Glutamatergic neuron (in vitro differentiated cells): Measurements from ENCODE around the gene EML6. TPM values are rescaled to one million over a fixed set of nuclear protein-coding genes. Genes with fewer than 3 reads are reported as not detected.

Source experiments
- DNase-seq: peaks from one replicate; pipeline ENCODE4 v3.0.0; 2022
- H3K27ac Mint-ChIP-seq: one replicate; pipeline ENCODE4 v1.8.0; 2020; ENCODE audit warnings: mild to moderate bottlenecking, mixed read lengths, inconsistent platforms; ENCODE audit not compliant: unreplicated experiment
- H3K27me3 Mint-ChIP-seq: one replicate; pipeline ENCODE4 v1.8.0; 2020; ENCODE audit warnings: mild to moderate bottlenecking, moderate library complexity, mixed read lengths, inconsistent platforms; ENCODE audit not compliant: unreplicated experiment
- H3K36me3 Mint-ChIP-seq: one replicate; pipeline ENCODE4 v1.8.0; 2020; ENCODE audit warnings: mild to moderate bottlenecking, mixed read lengths, inconsistent platforms; ENCODE audit not compliant: unreplicated experiment
- H3K4me1 Mint-ChIP-seq: one replicate; pipeline ENCODE4 v1.8.0; 2020; ENCODE audit warnings: mild to moderate bottlenecking, low read depth, mixed read lengths, inconsistent platforms; ENCODE audit not compliant: unreplicated experiment
- H3K4me3 Mint-ChIP-seq: one replicate; pipeline ENCODE4 v1.8.0; 2020; ENCODE audit warnings: mild to moderate bottlenecking, mixed read lengths, inconsistent platforms; ENCODE audit not compliant: unreplicated experiment
- H3K9me3 Mint-ChIP-seq: one replicate; pipeline ENCODE4 v1.8.0; 2020; ENCODE audit warnings: mild to moderate bottlenecking, moderate library complexity, mixed read lengths, inconsistent platforms; ENCODE audit not compliant: unreplicated experiment
- CTCF ChIP-seq: fragments of 200-600 bp; sonication (generic); IDR thresholded peaks from one replicate; pipeline ENCODE4 v1.5.0; 2021; ENCODE audit not compliant: partially characterized antibody, unreplicated experiment
- total RNA-seq: library from RNA; stranded (reverse); fragmentation: NEBNext Ultra II Directional; extraction: Animal tissue kit (Norgen Biotek cat#: 25700); gene quantifications from one replicate; pipeline ENCODE4 v1.2.1, GENCODE V29; 2021; ENCODE audit not compliant: unreplicated experiment

Gene EML6
- total RNA-seq, 1 donor from 2014 or later, result 0.91 TPM

GRCh38 chr2:54946220-54946805 is 222.9 kb downstream of the EML6 start:
- no peak for TF ChIP-seq CTCF
- no peak overlapping the region for H3K27ac Mint-ChIP-seq
- no peaks in the 10 kb centered on the region for H3K36me3 Mint-ChIP-seq
- no peak overlapping the region for H3K4me3 Mint-ChIP-seq
- no peak for DNase-seq
- peaks cover 4% of the 10 kb centered on the region for H3K27me3 Mint-ChIP-seq
- peaks cover 12% of the 10 kb centered on the region for H3K4me1 Mint-ChIP-seq
- peaks cover 5% of the 10 kb centered on the region for H3K9me3 Mint-ChIP-seq

- Mint-ChIP-seq H3K4me1 (peaks cover 12% of the 10 kb centered on the region), H3K27ac (no peak overlapping the region), H3K27me3 (peaks cover 4% of the 10 kb centered on the region), H3K36me3 (no peaks in the 10 kb centered on the region), H3K9me3 (peaks cover 5% of the 10 kb centered on the region), H3K4me3 (no peak overlapping the region)
- no peak for DNase-seq
- TF ChIP-seq CTCF, result no peak
Measured at GRCh38 chr2:54947136-54947535, 223.7 kb downstream of the EML6 start.

GRCh38 chr2:54947646-54948045 is 224.2 kb downstream of the EML6 start:
- no peak for DNase-seq
- H3K4me1 Mint-ChIP-seq, result peaks cover 12% of the 10 kb centered on the region
- H3K4me3 Mint-ChIP-seq, result no peak overlapping the region
- peaks cover 5% of the 10 kb centered on the region for H3K9me3 Mint-ChIP-seq
- peaks cover 4% of the 10 kb centered on the region for H3K27me3 Mint-ChIP-seq
- no peak overlapping the region for H3K27ac Mint-ChIP-seq
- TF ChIP-seq CTCF, result no peak
- no peaks in the 10 kb centered on the region for H3K36me3 Mint-ChIP-seq

DNA sequence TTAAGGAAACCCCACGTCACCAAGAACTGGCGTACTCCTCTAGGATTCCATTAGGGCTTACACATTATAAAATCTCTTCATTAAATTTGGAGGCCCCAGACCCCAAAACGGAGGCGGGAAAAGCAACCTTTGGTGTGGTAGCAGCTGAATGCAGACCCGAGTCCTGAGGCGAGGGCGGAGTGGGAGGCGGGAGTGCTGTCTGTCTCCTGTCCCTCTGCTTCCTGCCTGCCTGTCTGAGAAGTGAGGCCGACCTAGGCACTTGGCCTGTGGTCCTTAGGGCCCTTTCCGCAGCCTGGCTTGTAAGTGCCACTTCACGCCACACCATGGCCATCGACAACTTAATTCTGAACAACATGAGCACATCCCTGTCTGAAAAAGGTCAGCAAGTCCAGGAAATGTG is 224.7 kb downstream of the EML6 start:
- Mint-ChIP-seq H3K27ac (no peak overlapping the region), H3K9me3 (peaks cover 5% of the 10 kb centered on the region), H3K27me3 (peaks cover 4% of the 10 kb centered on the region), H3K36me3 (no peaks in the 10 kb centered on the region), H3K4me3 (no peak overlapping the region), H3K4me1 (peaks cover 12% of the 10 kb centered on the region)
- DNase-seq, result no peak
- no peak for TF ChIP-seq CTCF

- peaks cover 12% of the 10 kb centered on the region for H3K4me1 Mint-ChIP-seq
- H3K27ac Mint-ChIP-seq, result no peak overlapping the region
- no peak for TF ChIP-seq CTCF
- H3K9me3 Mint-ChIP-seq, result peaks cover 6% of the 10 kb centered on the region
- no peak for DNase-seq
- no peak overlapping the region for H3K4me3 Mint-ChIP-seq
- H3K36me3 Mint-ChIP-seq, result no peaks in the 10 kb centered on the region
- H3K27me3 Mint-ChIP-seq, result peaks cover 7% of the 10 kb centered on the region
Measured at GRCh38 chr2:54949431-54949830, 226.0 kb downstream of the EML6 start.
